ENCODE measurements around the gene JAK2. TPM values are rescaled to one million over a fixed set of nuclear protein-coding genes. Genes with fewer than 3 reads are reported as not detected.

The JAK2 gene
- total RNA-seq, 1 donor: 13.4 TPM

GRCh38 chr9:5040730-5041389 is 55.8 kb downstream of the JAK2 start:
- H3K4me3 ChIP-seq (ENCODE audit: low read depth, low read length): no peak overlapping the region
- TF ChIP-seq CTCF (IDR thresholded peaks at IDR 0.05; ENCODE audit: insufficient read depth, low read depth, low read length): no peak
- DNase-seq (ENCODE audit: low read depth): no peak

GRCh38 chr9:5041390-5042115 is 56.5 kb downstream of the JAK2 start:
- no peak for TF ChIP-seq CTCF (IDR thresholded peaks at IDR 0.05; ENCODE audit: insufficient read depth, low read depth, low read length)
- DNase-seq (ENCODE audit: low read depth): no peak
- no peak overlapping the region for H3K4me3 ChIP-seq (ENCODE audit: low read depth, low read length)

- H3K4me3 ChIP-seq (ENCODE audit: low read depth, low read length): no peak overlapping the region
- no peak for TF ChIP-seq CTCF (IDR thresholded peaks at IDR 0.05; ENCODE audit: insufficient read depth, low read depth, low read length)
- DNase-seq (ENCODE audit: low read depth): no peak
Observed at GRCh38 chr9:5042661-5043178, 57.6 kb downstream of the JAK2 start.

GRCh38 chr9:5043381-5043780 is 58.3 kb downstream of the JAK2 start:
- no peak for TF ChIP-seq CTCF (IDR thresholded peaks at IDR 0.05; ENCODE audit: insufficient read depth, low read depth, low read length)
- DNase-seq (ENCODE audit: low read depth): peak; percentile 31
- H3K4me3 ChIP-seq (ENCODE audit: low read depth, low read length): no peak overlapping the region

- no peak for DNase-seq (ENCODE audit: low read depth)
- TF ChIP-seq CTCF (IDR thresholded peaks at IDR 0.05; ENCODE audit: insufficient read depth, low read depth, low read length): no peak
- H3K4me3 ChIP-seq (ENCODE audit: low read depth, low read length): no peak overlapping the region
Observed at GRCh38 chr9:5044160-5044559, 59.1 kb downstream of the JAK2 start.

GRCh38 chr9:5052838-5053237 is 67.8 kb downstream of the JAK2 start:
- H3K4me3 ChIP-seq (ENCODE audit: low read depth, low read length): no peak overlapping the region
- DNase-seq (ENCODE audit: low read depth): peak; percentile 28
- no peak for TF ChIP-seq CTCF (IDR thresholded peaks at IDR 0.05; ENCODE audit: insufficient read depth, low read depth, low read length)

All from fibroblast of villous mesenchyme (primary cell).